Esophagus muscularis mucosa (tissue), 3 donors: ENCODE measurements around the gene MOXD1.

Experiments
- CTCF ChIP-seq, 3 experiments: fragments of 200-600 bp in 2 of 3; fragments of 450-650 bp in 1 of 3; sonication (generic) in 2 of 3; IDR thresholded peaks; one replicate each; pipeline ENCODE4 v1.5.1; 2017 to 2019; ENCODE audit warnings: antibody characterized with exemption in 3 of 3, mild to moderate bottlenecking in 2 of 3, moderate library complexity in 1 of 3
- POLR2A ChIP-seq: fragments of 450-650 bp; IDR thresholded peaks from one replicate; pipeline ENCODE4 v1.6.1; 2017; ENCODE audit warnings: antibody characterized with exemption, moderate library complexity, mild to moderate bottlenecking, low read depth

GRCh38 chr6:132430110-132430509, 28.8 kb upstream of the MOXD1 start:
- TF ChIP-seq CTCF (IDR thresholded peaks at IDR 0.05) (no peak), POLR2A (no peak)
